ENCODE results near the gene DOCK6. TPM values are rescaled to one million over a fixed set of nuclear protein-coding genes. Genes with fewer than 3 reads are reported as not detected.
A peak's percentile ranks its signal among the peaks of the same experiment; 100 is the strongest.

DOCK6 gene
- total and polyA plus RNA-seq, 2 of the 13 experiments (the other 11 are each of a cell fraction or from before 2014, with no cell fraction given) = 5.4 to 38.1 TPM

- TF ChIP-seq TFDP1 (CRISPR knock-in tag; IDR thresholded peaks at IDR 0.05; ENCODE audit: borderline replicate concordance) (no peak), CREB1 (IDR thresholded peaks at IDR 0.05) (peak; percentile 96), CREB1 (CRISPR knock-in tag; IDR thresholded peaks at IDR 0.05) (peak; percentile 41; the same call in 1 of the 2 replicates), SMAD9 (CRISPR knock-in tag; IDR thresholded peaks at IDR 0.05) (no peak), POLR2A (IDR thresholded peaks at IDR 0.05; ENCODE audit: insufficient read depth in 1 of 2, low read depth in 2 of 2, low read length in 2 of 2) (no peak), ELK4 (CRISPR knock-in tag; IDR thresholded peaks at IDR 0.05; ENCODE audit: borderline replicate concordance) (no peak)
Measured at GRCh38 chr19:11234486-11235075, 27.7 kb downstream of the DOCK6 start (continued).

GRCh38 chr19:11233073-11233472 is 29.3 kb downstream of the DOCK6 start:
- over 99% methylated on average over 8 of the region's 15 CpGs for WGBS (ENCODE audit: low lambda C conversion rate)
- intact Hi-C loops (cut with micrococcal nuclease; ENCODE audit: unreplicated experiment) = no loop called here
- Histone ChIP-seq H3K9ac (ENCODE audit: insufficient read depth, low read depth, low read length) (no peak overlapping the region), H3K79me2 (ENCODE audit: insufficient read depth, low read length) (no peaks in the 10 kb centered on the region), H2AFZ (ENCODE audit: low read length) (no peak overlapping the region), H3K27me3 (ENCODE audit: control insufficient read depth in 1 of 2, insufficient read depth in 2 of 2, low read length in 2 of 2) (no peaks in the 10 kb centered on the region), H3K4me2 (ENCODE audit: low read depth, low read length) (no peak overlapping the region), H3K4me3 (replicated peaks in 1 of 3; ENCODE audit: insufficient read depth in 1 of 3, low read depth in 2 of 3, low read length in 3 of 3) (no peak overlapping the region), H4K20me1 (ENCODE audit: insufficient read depth, low read length) (no peaks in the 10 kb centered on the region), H3K9me3 (ENCODE audit: low read length) (no peaks in the 10 kb centered on the region), H3K36me3 (replicated peaks in 1 of 2; ENCODE audit: control insufficient read depth in 1 of 2, insufficient read depth in 2 of 2, low read length in 2 of 2) (peaks cover 3 to 12% of the 10 kb centered on the region in 2 experiments; a peak in 3 of 5 replicates), H3K4me1 (ENCODE audit: insufficient read depth, low read length) (peaks cover 63% of the 10 kb centered on the region), H3K27ac (ENCODE audit: extremely low read length, insufficient read depth, low read length) (no peak overlapping the region)
- no peak for ATAC-seq
- DNase-seq (ENCODE audit: low spot score) = no peak
- ChIA-PET CTCF (ENCODE audit: low intra/inter-chr PET ratio, low total read pairs) (no interaction called here), POLR2A (no interaction called here)
- FAIRE-seq = no peak
- BruUV-seq (replicated peaks) = no TSS peak
- peak; percentile 54 for TF ChIP-seq AGO2 (optimal IDR thresholded peaks at IDR 0.05; ENCODE audit: low read depth, low read length)
- TF ChIP-seq GATA4 (IDR thresholded peaks at IDR 0.05; ENCODE audit: borderline replicate concordance, low read depth) = no peak
- in situ Hi-C loops (cut with HindIII; ENCODE audit: extremely low pct_ligation_motif_present, low pct_unique_long_range_greater_than_20kb) = no loop called here

All from HepG2 (cell line).